ENCODE results near the gene CEACAM1. TPM values are rescaled to one million over a fixed set of nuclear protein-coding genes. Genes with fewer than 3 reads are reported as not detected.

Gene CEACAM1
- total RNA-seq, 4 donors from 2014 or later, result 0.51 to 24.7 (median 6.5) TPM

DNA sequence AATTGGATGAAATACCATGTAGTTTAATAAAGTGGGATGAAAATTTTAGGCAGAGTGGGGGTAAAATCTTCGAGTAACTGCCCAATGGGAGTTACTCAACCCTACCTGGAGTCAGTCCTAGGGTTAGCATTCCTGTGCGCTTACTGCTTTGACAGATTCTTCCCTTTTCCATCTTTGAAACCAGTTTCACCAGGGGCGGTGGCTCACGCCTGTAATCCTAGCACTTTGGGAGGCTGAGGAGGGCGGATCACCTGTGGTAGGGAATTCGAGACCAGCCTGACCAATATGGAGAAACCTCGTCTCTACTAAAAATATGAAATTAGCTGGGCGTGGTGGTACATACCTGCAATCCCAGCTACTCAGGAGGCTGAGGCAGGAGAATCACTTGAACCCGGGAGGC lies 48.5 kb downstream of the CEACAM1 start:
- DNase-seq, result no peak
- Histone ChIP-seq H3K27me3 (no peaks in the 10 kb centered on the region), H3K27ac (no peak overlapping the region), H3K4me1 (no peaks in the 10 kb centered on the region), H3K36me3 (no peaks in the 10 kb centered on the region), H3K9me3 (no peaks in the 10 kb centered on the region), H3K4me3 (no peak overlapping the region)
- intact Hi-C loops (cut with DNase I; ENCODE audit: low total_unique reads), result no loop called here
- TF ChIP-seq, protein P1, sequence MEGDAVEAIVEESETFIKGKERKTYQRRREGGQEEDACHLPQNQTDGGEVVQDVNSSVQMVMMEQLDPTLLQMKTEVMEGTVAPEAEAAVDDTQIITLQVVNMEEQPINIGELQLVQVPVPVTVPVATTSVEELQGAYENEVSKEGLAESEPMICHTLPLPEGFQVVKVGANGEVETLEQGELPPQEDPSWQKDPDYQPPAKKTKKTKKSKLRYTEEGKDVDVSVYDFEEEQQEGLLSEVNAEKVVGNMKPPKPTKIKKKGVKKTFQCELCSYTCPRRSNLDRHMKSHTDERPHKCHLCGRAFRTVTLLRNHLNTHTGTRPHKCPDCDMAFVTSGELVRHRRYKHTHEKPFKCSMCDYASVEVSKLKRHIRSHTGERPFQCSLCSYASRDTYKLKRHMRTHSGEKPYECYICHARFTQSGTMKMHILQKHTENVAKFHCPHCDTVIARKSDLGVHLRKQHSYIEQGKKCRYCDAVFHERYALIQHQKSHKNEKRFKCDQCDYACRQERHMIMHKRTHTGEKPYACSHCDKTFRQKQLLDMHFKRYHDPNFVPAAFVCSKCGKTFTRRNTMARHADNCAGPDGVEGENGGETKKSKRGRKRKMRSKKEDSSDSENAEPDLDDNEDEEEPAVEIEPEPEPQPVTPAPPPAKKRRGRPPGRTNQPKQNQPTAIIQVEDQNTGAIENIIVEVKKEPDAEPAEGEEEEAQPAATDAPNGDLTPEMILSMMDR (IDR thresholded peaks at IDR 0.05), result no peak
- TF ChIP-seq POLR2A (IDR thresholded peaks at IDR 0.05), result no peak

DNA sequence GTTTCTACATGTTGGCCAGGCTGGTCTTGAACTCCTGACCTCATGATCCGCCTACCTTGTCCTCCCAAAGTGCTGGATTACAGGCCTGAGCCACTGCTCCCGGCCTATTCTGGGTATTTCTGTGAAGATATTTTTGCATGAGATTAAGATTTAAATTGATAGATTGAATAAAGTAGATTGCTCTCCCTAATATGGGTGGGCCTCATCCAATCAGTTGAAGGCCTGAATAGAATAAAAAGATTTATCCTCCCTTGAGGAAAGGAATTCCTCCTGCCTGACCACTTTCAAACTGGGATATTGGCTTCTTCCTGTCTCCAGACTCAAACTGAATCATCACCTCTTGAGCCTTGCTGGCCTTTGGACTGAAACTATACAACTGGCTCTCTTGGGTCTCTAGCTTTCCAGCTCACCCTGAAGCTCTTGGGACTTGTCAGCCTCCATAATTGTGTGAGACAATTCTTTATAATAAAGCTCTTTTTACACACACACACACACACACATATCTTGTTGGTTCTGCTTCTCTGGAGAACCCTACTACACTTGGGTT lies 49.4 kb downstream of the CEACAM1 start:
- no peak overlapping the region for H3K4me3 ChIP-seq
- no peak for DNase-seq
- H3K4me1 ChIP-seq, result no peaks in the 10 kb centered on the region
- no peak overlapping the region for H3K27ac ChIP-seq
- no peaks in the 10 kb centered on the region for H3K36me3 ChIP-seq
- no peaks in the 10 kb centered on the region for H3K9me3 ChIP-seq
- TF ChIP-seq, protein P1 (IDR thresholded peaks at IDR 0.05), result no peak
- TF ChIP-seq POLR2A (IDR thresholded peaks at IDR 0.05), result no peak
- intact Hi-C loops (cut with DNase I; ENCODE audit: low total_unique reads), result no loop called here
- H3K27me3 ChIP-seq, result no peaks in the 10 kb centered on the region

DNA sequence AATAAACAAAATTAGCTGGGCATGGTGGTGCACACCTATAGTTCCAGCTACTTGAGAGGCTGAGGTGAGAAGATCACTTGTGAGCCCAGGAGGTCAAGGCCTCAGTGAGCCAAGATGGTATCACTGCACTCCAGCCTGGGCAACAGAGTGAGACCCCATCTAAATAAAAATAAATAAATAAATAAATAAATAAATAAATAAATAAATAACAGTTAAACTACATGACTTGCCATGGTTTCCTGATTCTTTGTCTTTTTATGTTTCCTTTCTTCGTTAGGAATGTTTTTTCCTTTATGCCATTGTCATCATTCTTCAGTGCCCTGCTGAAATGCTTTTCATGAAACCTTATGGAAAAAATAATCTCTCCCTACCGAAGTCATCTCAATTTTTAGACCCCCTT lies 50.3 kb downstream of the CEACAM1 start:
- Histone ChIP-seq H3K27ac (no peak overlapping the region), H3K9me3 (no peaks in the 10 kb centered on the region), H3K4me3 (no peak overlapping the region), H3K4me1 (no peaks in the 10 kb centered on the region), H3K27me3 (no peaks in the 10 kb centered on the region), H3K36me3 (no peaks in the 10 kb centered on the region)
- DNase-seq, result no peak
- intact Hi-C loops (cut with DNase I; ENCODE audit: low total_unique reads), result no loop called here
- TF ChIP-seq, protein P1 (IDR thresholded peaks at IDR 0.05), result no peak
- TF ChIP-seq POLR2A (IDR thresholded peaks at IDR 0.05), result no peak

DNA sequence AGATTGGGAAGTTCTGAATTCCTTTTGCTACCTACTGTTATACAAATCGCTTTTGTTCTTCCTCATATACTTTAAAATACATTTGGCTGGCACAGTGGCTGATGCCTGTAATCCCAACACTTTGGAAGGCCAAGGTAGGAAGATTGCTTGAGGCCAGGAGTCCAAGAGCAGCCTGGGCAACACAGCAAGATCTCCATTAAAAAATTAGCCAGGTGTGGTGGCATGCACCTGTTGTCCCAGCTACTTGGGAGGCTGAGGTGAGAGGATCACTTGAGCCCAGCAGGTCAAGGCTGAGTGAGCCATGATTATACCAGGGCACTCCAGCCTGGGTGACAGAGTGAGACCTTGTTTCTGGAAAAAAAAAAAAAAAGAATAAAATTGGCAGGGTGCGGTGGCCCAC lies 51.2 kb downstream of the CEACAM1 start:
- intact Hi-C loops (cut with DNase I; ENCODE audit: low total_unique reads), result no loop called here
- Histone ChIP-seq H3K4me1 (no peaks in the 10 kb centered on the region), H3K4me3 (no peak overlapping the region)

DNA sequence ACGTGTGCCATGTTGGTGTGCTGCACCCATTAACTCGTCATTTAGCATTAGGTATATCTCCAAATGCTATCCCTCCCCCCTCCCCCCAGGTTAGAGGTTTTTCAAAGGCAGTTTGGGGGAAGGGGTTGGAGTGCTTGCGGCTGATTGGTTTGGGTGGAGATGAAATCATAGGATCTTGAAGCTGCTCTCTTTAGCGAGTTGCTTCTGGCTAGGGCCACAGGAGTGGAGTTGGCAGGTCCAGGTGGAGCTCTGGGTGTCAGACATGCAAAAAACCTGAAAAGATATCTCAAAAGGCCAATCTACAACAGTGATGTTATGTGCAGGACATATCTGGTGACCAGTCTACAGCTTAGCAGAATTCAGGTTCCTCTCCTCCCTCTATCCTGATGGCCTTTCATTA lies 52.9 kb downstream of the CEACAM1 start:
- DNase-seq, result no peak
- no peak overlapping the region for H3K27ac ChIP-seq
- no peak for TF ChIP-seq POLR2A (IDR thresholded peaks at IDR 0.05)
- TF ChIP-seq, protein P1 (IDR thresholded peaks at IDR 0.05), result no peak
- H3K36me3 ChIP-seq, result no peaks in the 10 kb centered on the region
- intact Hi-C loops (cut with DNase I; ENCODE audit: low total_unique reads), result no loop called here
- H3K9me3 ChIP-seq, result no peaks in the 10 kb centered on the region
- H3K27me3 ChIP-seq, result no peaks in the 10 kb centered on the region
- no peaks in the 10 kb centered on the region for H3K4me1 ChIP-seq
- H3K4me3 ChIP-seq, result no peak overlapping the region

More for the DNA sequence above, 51.2 kb downstream of the CEACAM1 start:
- Histone ChIP-seq H3K27me3 (no peaks in the 10 kb centered on the region), H3K9me3 (no peaks in the 10 kb centered on the region), H3K36me3 (no peaks in the 10 kb centered on the region), H3K27ac (no peak overlapping the region)
- TF ChIP-seq POLR2A (IDR thresholded peaks at IDR 0.05), result no peak
- TF ChIP-seq, protein P1 (IDR thresholded peaks at IDR 0.05), result no peak
- no peak for DNase-seq
